OCI-LY1 (cell line): Measurements from ENCODE around the gene VPS72.
A peak's percentile ranks its signal among the peaks of the same experiment; 100 is the strongest.

Source experiments
- H2AFZ ChIP-seq: fragments of 200-600 bp; sonication (generic), shearing (Covaris generic); 2 replicates; pipeline ENCODE4 v1.6.0; 2014; ENCODE audit warnings: antibody characterized with exemption, mild to moderate bottlenecking, low read length
- H3F3A ChIP-seq: fragments of 200-600 bp; sonication (generic), shearing (Covaris generic); 2 replicates; pipeline ENCODE4 v1.6.0; 2014; ENCODE audit warnings: mild to moderate bottlenecking, antibody characterized with exemption, low read length, moderate library complexity; ENCODE audit not compliant: insufficient read depth
- H3K27ac ChIP-seq: fragments of 200-600 bp; sonication (generic); 2 replicates; pipeline ENCODE4 v1.5.1; 2014; ENCODE audit warnings: low read length, mixed run types, mild to moderate bottlenecking, low read depth; ENCODE audit not compliant: poor library complexity, severe bottlenecking
- H3K27me3 ChIP-seq: fragments of 200-600 bp; sonication (generic); 2 replicates; pipeline ENCODE4 v1.6.0; 2014; ENCODE audit warnings: antibody characterized with exemption, mild to moderate bottlenecking, low read length, moderate library complexity; ENCODE audit not compliant: insufficient read depth
- H3K36me3 ChIP-seq: fragments of 200-600 bp; sonication (generic); 2 replicates; pipeline ENCODE4 v1.6.1; 2014; ENCODE audit warnings: mild to moderate bottlenecking, antibody characterized with exemption, low read length, moderate library complexity, mixed read lengths; ENCODE audit not compliant: insufficient read depth
- H3K4me1 ChIP-seq: fragments of 200-600 bp; sonication (generic); 2 replicates; pipeline ENCODE4 v1.5.1; 2014; ENCODE audit warnings: mild to moderate bottlenecking, low read length, moderate library complexity; ENCODE audit not compliant: insufficient read depth, severe bottlenecking
- H3K4me2 ChIP-seq: fragments of 200-600 bp; sonication (generic), shearing (Covaris generic); 2 replicates; pipeline ENCODE4 v1.6.1; 2014; ENCODE audit warnings: low read length
- H3K4me3 ChIP-seq: fragments of 200-600 bp; sonication (generic); 2 replicates; pipeline ENCODE4 v1.5.1; 2014; ENCODE audit warnings: low read length, low read depth, mild to moderate bottlenecking, mixed read lengths; ENCODE audit not compliant: poor library complexity, severe bottlenecking
- H3K79me2 ChIP-seq: fragments of 200-600 bp; shearing (Covaris generic); 2 replicates; pipeline ENCODE4 v1.6.1; 2016; ENCODE audit warnings: mixed run types, low read length, mixed read lengths; ENCODE audit not compliant: insufficient read depth
- H3K9ac ChIP-seq: fragments of 200-600 bp; sonication (generic), shearing (Covaris generic); 2 replicates; pipeline ENCODE4 v1.6.1; 2014; ENCODE audit warnings: mild to moderate bottlenecking, low read length, mixed read lengths
- H3K9me2 ChIP-seq: fragments of 200-600 bp; sonication (generic), shearing (Covaris generic); 2 replicates; pipeline ENCODE4 v1.6.1; 2014; ENCODE audit warnings: low read depth, mild to moderate bottlenecking, low read length, mixed read lengths
- H3K9me3 ChIP-seq: fragments of 200-600 bp; shearing (Covaris generic); 2 replicates; pipeline ENCODE4 v1.6.1; 2014; ENCODE audit warnings: low read length, mixed read lengths
- H4K20me1 ChIP-seq: fragments of 200-600 bp; sonication (generic), shearing (Covaris generic); 2 replicates; pipeline ENCODE4 v1.6.0; 2016; ENCODE audit warnings: mild to moderate bottlenecking, low read length; ENCODE audit not compliant: insufficient read depth
- CTCF ChIP-seq: fragments of 200-600 bp; sonication (generic), shearing (Covaris generic); IDR thresholded peaks from 2 replicates; pipeline ENCODE4 v1.5.1; 2017; ENCODE audit warnings: mild to moderate bottlenecking, antibody characterized with exemption, low read length, moderate library complexity, mixed read lengths
- EZH2 ChIP-seq: fragments of 200-600 bp; sonication (generic), shearing (Covaris generic); IDR thresholded peaks from 2 replicates; pipeline ENCODE4 v1.8.0; 2017; ENCODE audit warnings: borderline replicate concordance, mixed run types, mild to moderate bottlenecking, antibody characterized with exemption, low read length, moderate library complexity, mixed read lengths

The VPS72 gene

GRCh38 chr1:151165738-151166504 is 24.1 kb downstream of the VPS72 start, which contains the start of the genes LYSMD1 and SCNM1:
Gene LYSMD1, minus strand, starts transcription at chr1:151165902. Its CDS starts 644 bp downstream, at chr1:151165258.
Gene SCNM1, plus strand, starts transcription at chr1:151166144. Its CDS starts 9 bp downstream, at chr1:151166153.
- Histone ChIP-seq H3K9me2 (no peaks in the 10 kb centered on the region), H3K9me3 (no peaks in the 10 kb centered on the region), H3F3A (no peaks in the 10 kb centered on the region), H2AFZ (peak within 1 kb of the TSS; percentile 50; the same call in 1 of the 2 replicates), H3K9ac (peak within 1 kb of the TSS; percentile 82), H4K20me1 (no peaks in the 10 kb centered on the region), H3K36me3 (peaks cover 23% of the 10 kb centered on the region; the same call in 1 of the 2 replicates), H3K4me2 (peak within 1 kb of the TSS; percentile 80), H3K27me3 (no peaks in the 10 kb centered on the region), H3K79me2 (no peaks in the 10 kb centered on the region; the same call in 1 of the 2 replicates), H3K27ac (peak within 1 kb of the TSS; percentile 10), H3K4me3 (peak within 1 kb of the TSS; percentile 76), H3K4me1 (peaks cover 27% of the 10 kb centered on the region)
- no peak for TF ChIP-seq EZH2
- no peak for TF ChIP-seq CTCF

- TF ChIP-seq EZH2 (no peak), CTCF (no peak)
- Histone ChIP-seq H3K4me1 (peaks cover 27% of the 10 kb centered on the region), H2AFZ (peak overlapping the region; percentile 50; the same call in 1 of the 2 replicates), H4K20me1 (no peaks in the 10 kb centered on the region), H3K9ac (peak overlapping the region; percentile 82), H3K9me2 (no peaks in the 10 kb centered on the region), H3F3A (no peaks in the 10 kb centered on the region), H3K4me2 (peak overlapping the region; percentile 80), H3K27ac (no peak overlapping the region), H3K79me2 (no peaks in the 10 kb centered on the region; the same call in 1 of the 2 replicates), H3K4me3 (peak overlapping the region; percentile 76), H3K9me3 (no peaks in the 10 kb centered on the region), H3K27me3 (no peaks in the 10 kb centered on the region), H3K36me3 (peaks cover 23% of the 10 kb centered on the region; the same call in 1 of the 2 replicates)
These were observed 24.7 kb downstream of the VPS72 start for GRCh38 chr1:151165281-151165737.

- no peaks in the 10 kb centered on the region for H3K27me3 ChIP-seq
- TF ChIP-seq EZH2: no peak
- TF ChIP-seq CTCF: no peak
- H3K9ac ChIP-seq: peak overlapping the region; percentile 82
- no peaks in the 10 kb centered on the region for H3F3A ChIP-seq
- no peaks in the 10 kb centered on the region for H3K9me2 ChIP-seq
- no peak overlapping the region for H3K27ac ChIP-seq
- peak overlapping the region; percentile 80 for H3K4me2 ChIP-seq
- H3K4me1 ChIP-seq: peaks cover 27% of the 10 kb centered on the region
- H3K9me3 ChIP-seq: no peaks in the 10 kb centered on the region
- H3K36me3 ChIP-seq: peaks cover 19% of the 10 kb centered on the region; the same call in 1 of the 2 replicates
- peak overlapping the region; percentile 76 for H3K4me3 ChIP-seq
- no peaks in the 10 kb centered on the region; the same call in 1 of the 2 replicates for H3K79me2 ChIP-seq
- no peak overlapping the region for H2AFZ ChIP-seq
- H4K20me1 ChIP-seq: no peaks in the 10 kb centered on the region
These were observed 25.2 kb downstream of the VPS72 start for GRCh38 chr1:151164732-151165280.
